Right kidney (tissue), 1 donor: ENCODE data around the gene DDOST.
"Not testable (repeated sequence)": the region's sequence is repeated elsewhere in the genome, so short reads cannot be mapped to it uniquely, and the experiment has no call there.

Experiments used
- DNase-seq: peaks from one replicate; pipeline ENCODE4 v3.0.0-alpha.2; 2016

Gene DDOST

DNA sequence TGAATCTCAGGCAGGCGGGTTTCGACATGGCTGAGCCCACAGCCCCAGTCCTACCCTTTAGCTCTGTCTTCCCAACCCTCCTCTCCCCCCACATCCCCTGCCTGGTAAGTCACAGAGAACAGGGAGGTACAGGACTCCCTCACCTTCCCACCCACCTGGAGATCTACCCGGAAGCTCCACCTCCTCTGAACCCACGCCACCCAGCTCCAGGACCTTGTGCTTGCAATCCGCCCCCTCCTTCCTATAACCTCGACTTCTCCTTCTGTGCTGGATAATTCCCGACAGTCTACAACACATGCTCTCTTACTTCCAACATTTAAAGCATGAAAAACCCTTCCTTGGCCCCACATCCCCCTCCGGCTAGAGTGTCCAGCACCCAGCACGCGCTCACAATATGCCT, 34.3 kb upstream of the DDOST start:
- DNase-seq: no peak

DNA sequence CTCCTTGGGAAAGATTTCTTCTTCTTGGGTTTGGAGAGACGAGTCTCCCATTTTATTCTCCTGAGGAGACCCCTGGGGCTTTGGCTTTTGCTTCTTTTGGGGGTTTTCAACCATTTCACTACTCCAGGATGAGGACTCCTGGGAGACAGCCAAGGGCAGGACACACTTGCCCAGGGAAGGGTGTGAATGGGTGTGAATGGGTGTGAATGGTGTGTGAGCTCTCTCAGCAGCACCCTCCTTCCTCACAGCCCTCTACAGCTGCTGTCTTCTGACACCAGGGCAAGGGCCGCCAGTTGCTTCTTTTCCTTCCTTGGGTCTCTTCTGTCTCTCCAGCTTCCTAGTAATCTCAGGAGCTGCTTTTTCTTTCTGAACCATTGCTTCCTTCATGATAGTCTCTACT, 32.5 kb upstream of the DDOST start:
- no peak for DNase-seq

DNA sequence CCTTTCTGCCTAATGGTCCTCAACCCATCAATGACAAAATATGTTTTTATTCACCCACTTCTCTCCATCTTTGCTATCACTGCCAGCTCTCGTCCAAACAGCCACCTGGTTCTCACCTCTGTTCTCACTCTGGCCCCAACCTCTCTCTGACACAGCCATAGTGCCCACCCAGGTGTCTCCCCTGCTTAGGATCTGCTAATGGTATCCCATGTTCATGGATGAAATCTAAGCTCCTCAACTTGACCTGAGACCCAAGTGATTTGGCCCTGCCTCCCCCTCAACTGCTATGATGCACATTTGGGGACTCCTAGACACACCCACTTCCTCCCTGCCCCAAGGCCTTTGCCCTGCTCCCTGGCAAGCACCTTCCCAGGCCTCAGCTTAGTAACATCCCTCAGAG, 30.7 kb upstream of the DDOST start:
- DNase-seq: no peak

DNA sequence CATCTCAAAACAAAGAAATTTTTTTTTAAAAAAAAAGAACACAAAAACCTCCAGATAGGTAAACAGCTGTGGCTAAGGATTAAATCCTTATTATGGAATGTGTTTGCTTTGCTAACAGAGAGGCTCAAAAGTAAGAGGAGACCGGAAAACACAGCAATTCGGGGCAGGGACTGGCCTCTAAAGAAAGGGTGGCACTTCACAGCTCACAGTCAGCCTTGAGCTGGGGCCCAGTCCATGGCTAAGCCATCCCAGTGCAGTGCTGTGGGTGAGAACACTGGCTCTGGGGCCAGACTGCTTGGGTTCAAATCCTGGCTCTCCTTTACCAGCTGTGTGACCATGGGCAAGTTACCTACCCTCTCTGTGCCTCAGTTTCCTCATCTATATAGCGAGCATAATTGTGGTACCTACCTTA, 28.5 kb upstream of the DDOST start:
- DNase-seq: no peak

DNA sequence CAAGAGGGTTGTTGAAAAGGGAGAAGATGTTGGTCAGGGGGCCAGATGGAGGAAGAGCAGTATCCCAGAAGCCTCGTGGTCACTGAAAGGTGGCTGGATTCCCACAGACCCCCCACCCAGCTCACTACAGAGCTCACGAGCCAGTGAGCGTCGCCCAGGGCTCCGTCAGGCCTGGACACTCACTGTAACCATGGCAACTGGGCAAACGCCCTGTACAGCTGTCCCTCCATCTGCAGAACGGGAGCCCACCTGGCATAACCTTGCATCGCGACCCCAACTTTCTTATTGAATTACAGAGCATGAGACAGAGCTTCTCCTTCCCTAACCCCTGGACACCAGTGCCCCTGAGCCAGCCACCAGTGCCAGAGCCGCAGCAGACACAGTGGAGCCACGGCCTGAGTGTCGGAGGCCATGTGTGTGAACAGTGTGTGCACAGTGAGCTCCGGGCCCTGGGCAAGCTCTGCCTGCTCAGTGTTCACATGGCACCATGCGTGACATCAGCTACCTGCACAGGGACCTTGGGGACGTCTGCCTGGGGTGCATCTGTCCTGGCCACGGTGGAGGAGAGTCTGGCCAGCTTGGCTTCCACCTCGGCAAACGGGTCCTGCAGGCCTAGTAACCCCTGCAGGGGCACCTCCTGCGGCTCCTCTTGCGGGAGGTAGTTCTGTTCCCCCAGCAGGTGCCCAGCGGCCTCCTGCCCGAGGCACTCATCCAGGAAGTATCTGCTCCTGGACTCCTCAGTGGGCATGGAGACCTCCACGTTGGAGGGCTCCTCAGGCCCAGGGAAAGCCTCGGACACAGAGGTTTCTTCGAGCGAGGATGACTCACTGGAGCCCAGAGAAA, 25.9 kb upstream of the DDOST start:
- no peak for DNase-seq

DNA sequence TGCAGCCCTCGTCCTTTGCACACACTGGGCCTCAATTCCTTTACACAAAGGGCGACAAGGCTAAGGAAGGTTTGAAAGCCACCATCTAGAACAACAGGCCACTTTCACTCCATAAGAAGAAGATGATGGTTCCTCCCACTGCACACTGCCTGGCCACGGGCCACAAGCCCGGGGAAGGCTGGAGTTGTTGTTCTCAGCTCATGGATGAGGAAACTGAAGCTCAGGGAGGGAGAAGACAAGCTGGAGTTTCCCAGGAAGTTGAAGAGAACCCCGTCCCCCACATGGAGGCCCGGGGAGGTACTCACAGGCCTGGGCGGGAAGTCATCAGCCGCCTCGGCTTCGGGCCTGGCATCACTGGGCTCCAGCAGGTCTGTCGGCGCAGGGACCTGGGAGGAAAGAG, 24.6 kb upstream of the DDOST start:
- no peak for DNase-seq

DNA sequence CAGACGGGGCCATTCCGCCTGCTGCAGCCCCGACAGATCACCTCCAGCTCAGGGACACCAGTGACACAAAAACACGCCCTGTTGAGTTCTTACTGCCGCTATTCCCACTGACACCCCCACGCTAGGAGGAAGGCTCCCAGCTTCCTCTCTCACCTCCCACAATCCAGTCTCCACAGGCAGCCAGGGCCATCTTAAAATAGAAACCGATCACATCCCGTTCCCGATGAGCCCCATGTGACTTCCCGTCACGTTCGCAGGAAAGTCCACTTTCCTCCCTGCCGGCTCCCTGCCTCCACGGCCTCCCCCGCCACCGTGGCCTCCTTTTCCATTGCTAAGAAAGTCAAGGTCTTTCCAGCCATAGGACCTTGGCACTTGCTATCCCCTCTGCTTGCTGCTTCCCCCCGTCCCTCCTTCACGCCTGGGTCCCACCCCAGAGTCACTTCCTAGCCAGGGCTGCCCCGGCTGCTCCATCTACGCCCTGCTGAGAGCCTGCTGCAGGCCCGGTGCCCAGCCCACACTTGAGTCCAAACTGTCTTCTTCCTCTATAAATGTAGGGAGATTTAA, 24.0 kb upstream of the DDOST start:
- no peak for DNase-seq

DNA sequence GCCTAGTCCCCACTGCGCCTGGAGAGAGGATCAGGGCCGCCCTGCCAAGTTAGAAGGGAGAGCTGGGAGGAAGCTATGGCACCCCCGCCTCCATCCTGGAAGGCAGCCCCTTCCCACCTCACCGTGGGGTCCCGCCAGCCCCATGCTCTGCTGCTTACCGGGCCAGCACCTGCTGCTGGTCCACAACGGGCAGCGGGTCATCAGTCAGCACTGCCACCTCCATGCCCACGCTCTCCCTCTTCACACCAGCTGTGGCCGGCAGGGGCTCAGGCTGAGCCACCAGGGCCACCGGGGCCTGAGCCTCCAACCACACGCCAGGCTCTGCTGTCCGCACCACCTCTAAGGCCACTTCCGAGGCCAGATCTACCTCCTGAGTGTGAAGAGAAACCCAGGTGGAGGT, 23.5 kb upstream of the DDOST start:
- DNase-seq: no peak

DNA sequence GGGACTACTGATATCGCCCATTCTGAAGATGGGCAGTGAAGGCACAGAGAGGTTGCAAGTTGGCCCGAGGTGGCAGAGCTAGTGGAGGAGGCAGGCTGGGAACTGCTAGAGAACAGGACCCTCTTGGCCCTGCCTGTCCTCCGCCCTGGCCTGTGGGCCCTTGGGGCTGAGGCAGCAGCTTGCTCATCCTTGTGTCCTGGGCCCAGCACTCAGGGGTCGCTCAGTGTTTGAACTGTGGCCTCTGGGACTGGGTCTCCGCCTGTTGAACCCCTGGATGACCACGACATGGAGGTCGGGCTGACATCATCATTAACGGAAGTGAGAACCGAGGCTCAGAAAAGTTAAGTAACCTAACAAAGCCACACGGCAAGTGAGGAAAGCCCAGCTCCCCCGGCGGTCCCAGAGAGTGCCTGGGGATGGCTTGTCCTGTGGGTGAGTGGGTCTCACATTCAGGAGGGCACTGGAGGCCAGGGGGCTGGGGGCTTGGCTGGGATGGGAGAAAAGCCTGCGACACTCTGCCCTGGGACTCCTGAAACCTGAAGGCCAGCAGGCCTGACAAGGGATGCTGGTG, 23.0 kb upstream of the DDOST start:
- DNase-seq: no peak

DNA sequence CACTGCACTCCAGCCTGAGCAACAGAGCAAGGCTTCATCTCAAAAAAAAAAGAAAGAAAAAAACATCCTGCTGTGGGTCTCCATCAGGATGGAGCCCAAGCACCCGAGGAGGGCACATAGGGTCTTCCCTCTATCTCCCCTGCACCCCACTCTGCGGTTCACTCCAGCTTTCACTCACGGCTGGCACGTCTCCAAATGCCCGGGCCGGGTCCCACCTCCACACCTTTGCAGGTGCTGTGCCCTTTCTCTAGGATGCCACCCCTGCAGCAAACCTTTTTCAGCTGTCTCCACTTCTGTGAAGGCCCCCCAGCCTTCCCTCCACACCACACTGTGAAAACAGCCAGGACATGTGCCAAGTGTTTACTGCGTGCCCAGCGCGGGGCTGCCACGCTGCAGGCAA, 22.4 kb upstream of the DDOST start:
- DNase-seq: no peak

DNA sequence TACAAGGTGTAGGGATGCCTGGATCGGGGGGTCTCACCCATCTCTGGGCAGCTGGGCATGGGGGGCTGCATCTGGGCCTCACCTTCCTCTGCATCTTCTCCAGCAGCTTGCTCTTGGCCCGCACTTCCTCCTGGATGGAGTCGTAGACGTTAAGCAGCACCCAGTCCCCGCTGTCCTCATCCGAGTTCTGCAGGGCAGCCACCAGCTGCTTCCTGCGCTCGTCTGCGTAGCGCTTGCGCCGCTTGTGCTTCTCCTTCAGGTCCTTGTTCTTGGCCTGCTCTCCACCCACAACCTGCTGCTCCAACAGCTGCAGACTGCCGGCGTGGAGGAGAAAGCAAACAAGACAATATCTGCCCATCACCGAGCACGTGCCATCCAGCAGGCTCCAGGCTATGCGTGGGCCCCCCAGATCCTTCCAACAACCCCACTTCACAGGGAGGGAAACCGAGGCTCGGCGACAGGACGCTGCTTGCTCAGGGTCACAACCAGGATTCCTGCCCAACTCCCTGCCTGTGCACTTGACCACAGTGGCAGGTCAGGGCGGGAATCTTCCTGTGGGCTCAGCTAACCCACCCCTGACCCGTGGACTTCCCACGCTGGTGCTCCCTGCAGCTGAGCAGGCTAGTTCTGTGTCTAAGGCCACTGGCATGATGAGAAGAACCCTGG, 21.5 kb upstream of the DDOST start:
- DNase-seq: no peak

DNA sequence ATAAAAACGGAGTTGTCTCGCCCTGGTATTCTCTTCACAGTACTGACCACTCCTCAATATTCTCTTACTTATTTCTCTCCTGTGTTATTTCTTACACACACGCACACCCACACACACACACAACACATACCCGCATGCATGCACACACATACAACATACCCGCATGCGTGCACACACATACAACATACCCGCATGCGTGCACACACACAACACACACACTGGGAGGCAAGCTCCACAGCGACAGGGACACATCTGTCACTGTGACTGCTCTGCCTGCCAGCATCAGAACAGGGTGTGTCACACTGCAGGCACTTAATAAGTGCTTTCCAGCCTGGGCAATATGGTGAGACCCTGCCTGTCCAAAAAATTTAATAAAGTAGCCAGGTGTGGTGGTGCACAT, 20.8 kb upstream of the DDOST start:
- no peak for DNase-seq

DNA sequence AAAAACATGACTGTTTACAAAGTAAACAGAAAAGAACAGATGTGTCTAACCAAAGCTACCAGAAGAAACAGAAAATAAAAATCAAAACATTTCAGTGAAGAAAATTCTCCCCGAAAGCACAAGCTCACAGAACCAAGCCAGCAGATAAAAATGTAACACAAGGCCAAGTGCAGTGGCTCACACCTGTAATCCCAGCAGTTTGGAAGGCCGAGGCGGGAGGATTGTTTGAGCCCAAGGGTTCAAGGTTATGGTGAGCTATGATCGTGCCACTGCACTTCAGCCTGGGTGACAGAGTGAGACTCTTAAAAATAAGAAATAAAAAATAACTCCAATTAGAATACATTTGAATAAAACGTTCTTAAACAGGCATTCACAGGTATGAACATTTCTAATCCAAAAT, 19.1 kb upstream of the DDOST start:
- DNase-seq: no peak

DNA sequence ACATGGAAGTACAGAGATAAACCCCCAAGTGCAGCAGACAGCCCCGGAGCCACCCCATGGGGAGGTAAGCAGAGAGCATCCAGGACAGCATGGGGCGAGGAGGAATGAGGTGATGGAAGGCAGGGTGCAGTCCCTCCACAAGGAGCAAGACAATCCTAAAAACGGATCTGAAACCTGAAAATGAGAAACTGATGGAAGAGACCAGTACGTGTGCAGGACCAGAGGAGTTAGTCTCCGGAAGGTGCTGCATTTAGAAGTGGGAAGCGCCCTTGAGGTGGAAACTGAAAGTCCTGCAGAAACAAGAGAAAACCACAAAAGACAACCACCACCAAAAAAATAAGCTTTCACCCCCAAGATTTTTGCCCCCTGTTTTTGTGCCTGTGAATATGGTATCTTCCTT, 17.4 kb upstream of the DDOST start:
- DNase-seq: no peak

DNA sequence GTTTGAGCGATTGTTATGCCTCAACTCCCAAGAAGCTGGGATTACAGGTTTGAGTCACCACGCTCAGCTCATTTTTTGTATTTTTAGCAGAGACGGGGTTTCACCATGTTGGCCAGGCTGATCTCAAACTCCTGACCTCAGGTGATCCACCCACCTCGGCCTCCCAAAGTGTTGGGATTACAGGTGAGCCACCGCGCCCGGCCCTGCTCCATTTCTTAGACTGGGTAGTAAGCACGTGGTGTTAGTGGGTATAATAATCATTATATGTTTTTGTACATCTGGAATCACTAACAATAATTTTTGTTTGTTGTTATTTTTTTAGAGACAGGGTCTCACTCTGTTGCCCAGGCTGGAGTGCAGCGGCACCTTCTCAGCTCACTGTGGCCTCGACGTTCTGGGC, 12.5 kb upstream of the DDOST start:
- DNase-seq: not testable (repeated sequence)

DNA sequence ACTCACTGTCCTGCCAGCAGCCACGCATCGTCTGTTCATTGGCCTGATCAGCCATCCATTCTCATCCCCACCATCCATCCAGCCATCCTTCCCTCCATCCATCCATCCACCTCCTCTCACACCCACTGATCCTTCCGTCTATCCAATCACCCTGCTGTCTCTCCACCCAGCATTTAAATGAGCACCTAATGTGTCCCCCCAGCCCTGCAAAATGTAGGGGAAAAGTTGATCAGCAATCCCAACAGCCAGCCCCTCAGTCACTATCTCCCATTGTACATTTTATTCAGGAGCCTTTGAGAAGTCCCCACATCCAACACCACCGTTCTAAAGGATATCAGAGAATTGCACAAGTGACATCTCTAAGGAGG, 11.1 kb upstream of the DDOST start:
- no peak for DNase-seq

DNA sequence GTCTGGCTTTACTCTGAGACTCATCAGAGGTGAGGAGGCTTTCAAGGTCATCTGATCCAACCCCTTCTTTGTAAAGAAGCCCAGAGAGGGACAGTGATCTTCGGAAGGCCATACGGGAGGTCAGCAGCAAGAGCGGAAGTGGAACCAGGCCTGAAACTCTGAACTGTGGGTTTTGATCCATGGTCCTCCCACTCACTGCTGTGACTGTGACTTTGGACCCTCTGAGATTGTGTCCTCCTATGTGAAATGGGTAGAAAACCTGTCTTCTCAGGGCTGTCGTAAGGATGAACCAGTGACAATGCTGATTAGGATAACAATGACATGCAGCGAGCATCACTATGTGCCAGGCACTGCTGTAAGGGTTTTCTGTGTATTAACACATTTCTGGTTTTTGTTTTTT, 9.8 kb upstream of the DDOST start:
- no peak for DNase-seq

DNA sequence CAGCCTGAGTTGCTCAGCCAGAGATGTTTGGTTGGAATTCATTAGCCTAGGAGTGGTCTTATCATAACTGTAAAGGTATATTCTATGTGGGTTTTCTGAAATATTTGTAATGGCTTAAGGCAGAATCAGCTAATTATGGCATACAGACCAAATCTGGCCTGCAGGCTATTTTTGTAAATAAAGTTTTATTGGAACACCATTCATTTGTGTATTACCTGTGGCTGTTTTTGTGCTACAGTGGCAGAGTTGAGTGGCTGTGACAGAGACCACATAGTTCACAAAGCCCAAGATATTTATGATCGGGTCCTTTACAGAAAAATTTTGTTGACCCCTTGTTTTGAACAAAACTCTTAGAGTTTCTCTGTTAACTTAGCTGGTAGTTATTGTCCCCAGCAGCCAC, 7.4 kb upstream of the DDOST start:
- DNase-seq: no peak

DNA sequence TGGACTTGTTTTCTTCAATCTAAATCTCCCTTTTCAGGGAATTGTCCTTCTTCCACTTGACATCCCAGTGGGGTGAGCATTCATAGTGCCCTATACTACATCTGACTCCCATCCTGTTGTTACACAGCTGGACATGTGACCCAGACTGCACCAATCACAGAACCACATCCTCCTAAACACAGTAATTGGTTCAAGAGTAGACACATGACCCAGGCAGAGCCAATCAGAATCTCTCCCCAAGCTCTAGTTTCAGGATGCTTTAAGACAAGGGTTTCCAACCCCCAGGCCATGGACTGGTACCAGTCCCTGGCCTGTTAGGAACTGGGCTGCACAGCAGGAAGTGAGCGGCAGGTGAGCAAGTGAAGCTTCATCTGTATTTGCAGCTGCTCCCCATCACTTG, 5.6 kb upstream of the DDOST start:
- no peak for DNase-seq

DNA sequence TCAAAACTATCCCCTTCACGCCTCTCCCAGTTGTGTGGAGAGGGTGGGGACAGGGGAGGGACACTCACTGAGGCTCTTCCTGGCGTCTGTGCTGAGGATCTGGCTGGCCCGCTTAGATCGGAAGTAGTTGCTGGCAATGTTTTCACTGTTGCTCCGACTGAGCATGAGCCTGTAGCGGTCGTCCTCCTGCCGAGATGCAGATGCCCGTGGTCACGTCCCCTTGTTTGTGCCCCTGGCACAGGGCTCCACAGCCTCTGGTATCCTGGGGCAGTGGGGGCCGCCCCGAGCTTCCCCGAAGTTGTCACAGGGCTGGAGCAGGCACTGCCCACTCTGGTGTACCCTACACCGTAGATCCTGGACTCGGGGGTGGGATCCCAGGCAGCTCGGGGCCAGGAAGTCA, 5.0 kb upstream of the DDOST start:
- DNase-seq: no peak

DNA sequence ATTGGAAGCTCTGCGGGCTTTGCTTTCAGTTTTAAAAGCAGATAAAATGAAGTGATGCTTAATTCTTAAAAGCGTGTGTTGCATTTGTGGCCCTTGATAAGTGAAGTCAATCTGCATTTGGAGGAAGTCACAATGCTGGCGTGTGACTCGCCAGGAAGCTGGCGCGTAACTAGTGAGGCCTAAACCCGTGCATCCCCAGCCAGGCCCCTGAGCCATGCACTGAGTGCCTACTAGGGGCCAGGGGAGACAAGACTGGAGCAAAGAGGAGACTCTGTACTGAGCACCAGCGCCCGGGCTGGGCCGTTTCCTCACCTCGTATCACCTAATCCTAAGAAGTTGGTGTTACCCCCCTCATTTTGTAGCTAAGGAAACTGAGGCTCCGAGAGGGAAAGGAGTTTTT, 4.6 kb upstream of the DDOST start:
- no peak for DNase-seq

DNA sequence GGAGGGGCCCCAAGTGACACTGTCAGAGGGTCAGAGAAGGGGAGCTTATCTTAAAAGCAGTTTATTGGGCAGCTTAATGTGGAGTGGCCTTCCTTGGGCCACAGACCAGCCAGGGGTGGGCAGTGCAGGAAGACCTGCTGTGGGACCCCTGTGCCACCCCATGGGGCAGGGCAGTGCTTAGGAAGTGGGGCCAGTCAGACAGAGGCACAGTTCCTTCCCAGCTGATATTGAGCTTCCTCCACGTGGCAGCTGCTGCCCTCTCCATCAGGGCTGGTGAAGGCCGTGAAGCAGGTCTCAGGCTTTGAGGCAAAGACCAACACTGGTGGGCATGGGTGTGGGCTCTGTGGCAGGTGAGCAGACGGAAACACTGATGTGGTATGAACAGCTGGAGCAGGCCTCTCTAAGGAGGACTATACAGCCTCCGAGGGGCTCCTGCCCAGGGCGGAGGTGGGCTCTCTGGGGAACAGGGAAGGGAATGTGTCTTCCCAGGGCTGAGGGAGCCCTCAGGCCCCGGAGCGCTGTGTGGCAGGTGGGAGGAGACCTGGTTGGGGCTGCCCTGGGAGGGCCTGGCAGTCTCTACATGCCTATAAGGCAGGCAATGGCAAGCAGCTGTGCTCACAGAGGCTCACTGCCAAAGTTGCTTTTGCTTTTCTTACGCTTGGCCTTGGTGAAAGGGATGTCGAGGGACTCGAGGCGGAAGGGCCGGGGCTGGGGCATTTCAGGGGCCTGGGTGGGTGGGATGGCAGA, 3.0 kb upstream of the DDOST start:
- no peak for DNase-seq

DNA sequence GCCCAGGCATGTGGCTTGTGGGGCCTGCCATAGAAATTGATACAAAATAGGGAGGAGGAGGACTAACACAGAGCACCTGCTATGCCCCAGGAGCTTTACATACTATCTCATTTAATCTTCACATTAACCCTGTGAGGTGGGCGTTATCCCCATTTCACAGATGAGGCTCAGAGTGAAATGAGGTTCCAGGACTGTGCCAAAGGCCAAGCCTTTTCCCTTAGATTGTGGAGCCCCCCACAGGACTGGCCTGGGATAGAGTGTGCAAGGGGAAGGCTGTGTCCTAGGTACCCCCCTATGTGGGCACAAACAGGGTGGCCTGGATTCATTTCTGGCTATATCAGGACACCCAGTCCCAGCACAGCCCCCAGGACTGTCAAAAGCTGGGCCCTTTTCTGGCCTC, 2.2 kb upstream of the DDOST start:
- DNase-seq: no peak
